Loucy (cell line): ENCODE results near the gene BTD.
A peak's percentile ranks its signal among the peaks of the same experiment; 100 is the strongest.

ENCODE experiments used
- EZH2phosphoT487 ChIP-seq: fragments of 200-600 bp; IDR thresholded peaks from 2 replicates; pipeline ENCODE4 v1.6.1; 2018; ENCODE audit warnings: antibody characterized with exemption, mild to moderate bottlenecking, moderate library complexity, borderline replicate concordance
- TF ChIP-seq, protein P1 (sequence below): fragments of 200-600 bp; sonication (generic); conservative IDR thresholded peaks from 2 replicates; pipeline ENCODE4 v1.5.1; 2014; ENCODE audit warnings: mild to moderate bottlenecking, antibody characterized with exemption, low read length

DNA sequence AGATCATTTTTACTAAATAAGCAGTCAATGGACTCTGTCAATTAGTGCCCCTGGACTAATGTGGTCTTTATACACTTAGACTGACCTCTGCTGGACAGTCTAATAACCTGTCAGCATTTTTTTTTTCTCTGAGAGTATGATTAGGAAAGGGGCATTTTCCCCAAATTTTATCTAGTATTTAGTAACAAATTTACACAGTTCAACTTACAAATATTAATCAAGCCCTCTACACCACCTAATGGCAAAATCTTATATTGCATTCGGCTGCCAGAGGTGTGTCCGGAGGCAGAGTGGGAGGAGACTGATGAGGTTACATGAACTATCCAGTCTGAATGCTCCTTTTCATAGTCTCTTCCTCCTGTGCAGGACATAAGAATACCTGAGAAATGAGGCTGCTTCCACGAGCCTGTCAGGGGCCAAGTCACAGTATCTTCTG, 44.0 kb upstream of the BTD start:
- TF ChIP-seq, protein P1, sequence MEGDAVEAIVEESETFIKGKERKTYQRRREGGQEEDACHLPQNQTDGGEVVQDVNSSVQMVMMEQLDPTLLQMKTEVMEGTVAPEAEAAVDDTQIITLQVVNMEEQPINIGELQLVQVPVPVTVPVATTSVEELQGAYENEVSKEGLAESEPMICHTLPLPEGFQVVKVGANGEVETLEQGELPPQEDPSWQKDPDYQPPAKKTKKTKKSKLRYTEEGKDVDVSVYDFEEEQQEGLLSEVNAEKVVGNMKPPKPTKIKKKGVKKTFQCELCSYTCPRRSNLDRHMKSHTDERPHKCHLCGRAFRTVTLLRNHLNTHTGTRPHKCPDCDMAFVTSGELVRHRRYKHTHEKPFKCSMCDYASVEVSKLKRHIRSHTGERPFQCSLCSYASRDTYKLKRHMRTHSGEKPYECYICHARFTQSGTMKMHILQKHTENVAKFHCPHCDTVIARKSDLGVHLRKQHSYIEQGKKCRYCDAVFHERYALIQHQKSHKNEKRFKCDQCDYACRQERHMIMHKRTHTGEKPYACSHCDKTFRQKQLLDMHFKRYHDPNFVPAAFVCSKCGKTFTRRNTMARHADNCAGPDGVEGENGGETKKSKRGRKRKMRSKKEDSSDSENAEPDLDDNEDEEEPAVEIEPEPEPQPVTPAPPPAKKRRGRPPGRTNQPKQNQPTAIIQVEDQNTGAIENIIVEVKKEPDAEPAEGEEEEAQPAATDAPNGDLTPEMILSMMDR = peak; percentile 80
- no peak for TF ChIP-seq EZH2phosphoT487
